Colonic mucosa (tissue), 4 donors: ENCODE results near the gene COL24A1. TPM values are rescaled to one million over a fixed set of nuclear protein-coding genes. Genes with fewer than 3 reads are reported as not detected.

ENCODE experiments used
- DNase-seq: peaks from one replicate; pipeline ENCODE4 v3.0.0-alpha.2; 2020
- H3K27ac ChIP-seq: fragments of 200-600 bp; one replicate; pipeline ENCODE4 v1.8.0; 2021
- H3K27me3 ChIP-seq: fragments of 200-600 bp; one replicate; pipeline ENCODE4 v1.8.0; 2021
- H3K36me3 ChIP-seq: fragments of 200-600 bp; one replicate; pipeline ENCODE4 v1.8.0; 2021
- H3K4me1 ChIP-seq: fragments of 200-600 bp; one replicate; pipeline ENCODE4 v1.8.0; 2021; ENCODE audit warnings: mild to moderate bottlenecking
- H3K4me3 ChIP-seq: fragments of 200-600 bp; one replicate; pipeline ENCODE4 v1.8.0; 2021
- H3K9ac ChIP-seq, 2 donors: one replicate each; pipeline ENCODE4 v1.7.0; 2013; ENCODE audit warnings: control low read depth in 2 of 2, low read depth in 2 of 2, low read length in 2 of 2
- H3K9me3 ChIP-seq: fragments of 200-600 bp; one replicate; pipeline ENCODE4 v1.8.0; 2021
- CTCF ChIP-seq: fragments of 200-600 bp; IDR thresholded peaks from one replicate; pipeline ENCODE4 v1.8.0; 2022; ENCODE audit warnings: antibody characterized with exemption, mild to moderate bottlenecking
- intact Hi-C: fragments of 100-400 bp; cut with DNase I; formaldehyde crosslinking; loops from one replicate; pipeline ENCODE4 v1.14.1; 2022
- total RNA-seq, 2 donors: library from RNA; stranded (reverse); fragmentation: NEBNext Ultra II Directional in 1 of 2; extraction: Animal tissue kit (Norgen Biotek cat#: 25700) in 1 of 2; gene quantifications; one replicate each; pipeline ENCODE4 v1.2.1, GENCODE V29; 2021
- donor health status: healthy.
- donor health status: DM: no; HTN: no; CAD: no.
- donor health status: DM: no; HTN: no; CAD: no.

COL24A1 gene
- total RNA-seq, 2 donors from 2014 or later = 0.02 to 0.40 TPM

- Histone ChIP-seq H3K4me1 (no peaks in the 10 kb centered on the region), H3K27me3 (no peaks in the 10 kb centered on the region), H3K9ac (no peak overlapping the region), H3K27ac (no peak overlapping the region), H3K36me3 (no peaks in the 10 kb centered on the region), H3K9me3 (no peaks in the 10 kb centered on the region), H3K4me3 (no peak overlapping the region)
- intact Hi-C loops = no loop called here
- no peak for DNase-seq
- TF ChIP-seq CTCF = no peak
Measured at GRCh38 chr1:86061551-86061990, 95.0 kb downstream of the COL24A1 start.

- intact Hi-C loops = no loop called here
Measured at GRCh38 chr1:86054396-86054795, 102.2 kb downstream of the COL24A1 start.

DNA sequence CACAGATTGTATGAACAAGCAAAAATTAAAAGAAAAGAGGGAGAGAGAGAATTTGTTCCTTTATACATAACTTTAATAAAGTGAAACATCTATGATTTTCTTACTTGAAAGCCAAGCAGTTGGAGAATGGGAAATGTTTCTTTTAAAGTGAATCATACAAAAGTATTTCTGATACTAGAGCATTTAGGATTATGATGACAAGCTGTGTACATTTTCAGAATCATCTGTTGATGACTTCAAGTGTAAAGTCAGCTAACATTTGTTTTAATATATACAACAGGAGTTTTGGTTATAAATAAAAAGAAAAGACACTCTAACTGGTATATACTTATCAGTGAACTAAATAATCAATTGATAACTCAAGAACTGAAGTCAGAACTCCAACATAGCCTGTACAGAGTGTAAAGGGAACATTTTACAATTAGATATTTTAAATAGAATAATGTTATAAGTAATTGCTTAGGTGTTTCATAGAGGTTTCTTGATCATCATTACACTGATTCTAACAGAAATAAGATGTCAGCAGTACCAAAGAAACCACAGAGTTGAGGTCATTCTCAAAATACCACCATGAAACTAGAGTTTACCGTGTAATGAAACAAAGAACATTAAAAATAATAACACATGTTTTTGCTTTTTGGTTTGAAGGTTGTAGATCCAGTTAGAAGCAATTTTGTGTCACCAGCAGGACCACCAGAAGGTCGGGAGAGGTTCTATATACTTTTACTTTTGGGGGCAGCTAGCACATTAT, 103.4 kb downstream of the COL24A1 start:
- Histone ChIP-seq H3K27me3 (no peaks in the 10 kb centered on the region), H3K9ac (no peak overlapping the region), H3K4me3 (no peak overlapping the region), H3K9me3 (no peaks in the 10 kb centered on the region), H3K36me3 (no peaks in the 10 kb centered on the region), H3K27ac (no peak overlapping the region), H3K4me1 (no peaks in the 10 kb centered on the region)
- intact Hi-C loops = no loop called here
- DNase-seq = no peak
- no peak for TF ChIP-seq CTCF

More at GRCh38 chr1:86054396-86054795, 102.2 kb downstream of the COL24A1 start:
- Histone ChIP-seq H3K9ac (no peak overlapping the region), H3K27me3 (no peaks in the 10 kb centered on the region), H3K4me1 (no peaks in the 10 kb centered on the region), H3K4me3 (no peak overlapping the region), H3K36me3 (no peaks in the 10 kb centered on the region), H3K27ac (no peak overlapping the region), H3K9me3 (no peaks in the 10 kb centered on the region)
- no peak for TF ChIP-seq CTCF
- no peak for DNase-seq

DNA sequence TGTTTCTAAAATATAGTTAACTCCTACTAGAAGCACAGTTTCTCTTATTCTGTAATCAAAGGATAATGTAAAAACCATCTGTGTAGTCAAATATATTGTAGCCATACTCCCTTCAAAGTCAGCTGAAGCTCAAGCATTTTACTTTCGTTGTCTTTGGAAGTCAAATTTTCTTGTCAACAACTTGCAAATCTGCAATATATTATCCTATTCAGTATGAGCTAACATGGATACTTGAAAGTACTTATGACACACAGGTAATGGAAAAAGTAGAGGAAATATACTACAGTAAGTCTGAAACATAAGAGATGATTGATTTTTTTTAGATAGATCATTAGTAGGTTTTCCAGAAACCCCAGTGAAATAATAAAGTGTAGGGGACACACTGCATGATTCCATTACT, 121.5 kb downstream of the COL24A1 start:
- no peak overlapping the region for H3K9ac ChIP-seq
- H3K27ac ChIP-seq = no peak overlapping the region
- TF ChIP-seq CTCF = no peak
- no peaks in the 10 kb centered on the region for H3K9me3 ChIP-seq
- H3K4me3 ChIP-seq = no peak overlapping the region
- H3K27me3 ChIP-seq = no peaks in the 10 kb centered on the region
- DNase-seq = no peak
- no peaks in the 10 kb centered on the region for H3K36me3 ChIP-seq
- no peaks in the 10 kb centered on the region for H3K4me1 ChIP-seq
- intact Hi-C loops = no loop called here

GRCh38 chr1:86030180-86030579, 126.4 kb downstream of the COL24A1 start:
- Histone ChIP-seq H3K27me3 (no peaks in the 10 kb centered on the region), H3K4me3 (no peak overlapping the region), H3K9ac (no peak overlapping the region), H3K4me1 (no peaks in the 10 kb centered on the region), H3K9me3 (no peaks in the 10 kb centered on the region), H3K27ac (no peak overlapping the region), H3K36me3 (no peaks in the 10 kb centered on the region)
- DNase-seq = no peak
- TF ChIP-seq CTCF = no peak
- intact Hi-C loops = no loop called here
